H9 (cell line): ENCODE results near the gene PHAF1. TPM values are rescaled to one million over a fixed set of nuclear protein-coding genes. Genes with fewer than 3 reads are reported as not detected.

Experiments
- DNase-seq: peaks from one replicate; pipeline ENCODE4 v3.0.0-alpha.2; 2017
- H2AFZ ChIP-seq: one replicate; pipeline ENCODE4 v1.6.1; 2013; ENCODE audit warnings: mild to moderate bottlenecking, low read length, control low read depth, moderate library complexity
- H2AK5ac ChIP-seq: 2 replicates; pipeline ENCODE4 v1.6.1; 2013; ENCODE audit warnings: low read length, control low read depth, mixed read lengths; ENCODE audit not compliant: insufficient read length
- H2BK120ac ChIP-seq: one replicate; pipeline ENCODE4 v1.6.1; 2013; ENCODE audit warnings: low read depth, mild to moderate bottlenecking, low read length, control low read depth, inconsistent platforms; ENCODE audit not compliant: poor library complexity, severe bottlenecking
- H2BK12ac ChIP-seq: 2 replicates; pipeline ENCODE4 v1.6.1; 2013; ENCODE audit warnings: low read length, control low read depth, mixed read lengths, low read depth; ENCODE audit not compliant: insufficient read length
- H2BK15ac ChIP-seq: 2 replicates; pipeline ENCODE4 v1.6.1; 2013; ENCODE audit warnings: low read depth, low read length, control low read depth
- H2BK20ac ChIP-seq: one replicate; pipeline ENCODE4 v1.6.1; 2013; ENCODE audit warnings: low read depth, mild to moderate bottlenecking, low read length, control low read depth, inconsistent platforms; ENCODE audit not compliant: poor library complexity, severe bottlenecking
- H2BK5ac ChIP-seq: 2 replicates; pipeline ENCODE4 v1.6.1; 2013; ENCODE audit warnings: low read length, control low read depth, mixed read lengths; ENCODE audit not compliant: insufficient read length
- H3K14ac ChIP-seq: 2 replicates; pipeline ENCODE4 v1.6.1; 2013; ENCODE audit warnings: low read length, control low read depth; ENCODE audit not compliant: insufficient read depth
- H3K18ac ChIP-seq: 2 replicates; pipeline ENCODE4 v1.6.1; 2013; ENCODE audit warnings: low read depth, mild to moderate bottlenecking, mixed read lengths, low read length, control low read depth; ENCODE audit not compliant: insufficient read length
- H3K23ac ChIP-seq: 2 replicates; pipeline ENCODE4 v1.6.1; 2013; ENCODE audit warnings: low read length, control low read depth, mixed read lengths, low read depth; ENCODE audit not compliant: insufficient read length
- H3K23me2 ChIP-seq: 2 replicates; pipeline ENCODE4 v1.6.1; 2013; ENCODE audit warnings: low read depth, mild to moderate bottlenecking, mixed read lengths, low read length, control low read depth; ENCODE audit not compliant: insufficient read length, poor library complexity, severe bottlenecking
- H3K27ac ChIP-seq: 2 replicates; pipeline ENCODE4 v1.5.1; 2013; ENCODE audit warnings: low read length, control low read depth, mixed read lengths, low read depth; ENCODE audit not compliant: insufficient read length
- H3K27me3 ChIP-seq: 2 replicates; pipeline ENCODE4 v1.6.1; 2013; ENCODE audit warnings: low read length, control low read depth, inconsistent platforms; ENCODE audit not compliant: insufficient read depth
- H3K4ac ChIP-seq: 2 replicates; pipeline ENCODE4 v1.6.1; 2013; ENCODE audit warnings: low read depth, mild to moderate bottlenecking, control low read depth, inconsistent platforms, low read length, moderate library complexity
- H3K4me1 ChIP-seq: 2 replicates; pipeline ENCODE4 v1.6.1; 2013; ENCODE audit warnings: low read length, control low read depth, inconsistent platforms; ENCODE audit not compliant: insufficient read depth
- H3K4me2 ChIP-seq: 2 replicates; pipeline ENCODE4 v1.6.1; 2013; ENCODE audit warnings: low read length, control low read depth, mixed read lengths; ENCODE audit not compliant: insufficient read length, insufficient read depth
- H3K56ac ChIP-seq: 2 replicates; pipeline ENCODE4 v1.6.1; 2013; ENCODE audit warnings: low read depth, mild to moderate bottlenecking, mixed read lengths, low read length, control low read depth; ENCODE audit not compliant: insufficient read length
- H3K79me1 ChIP-seq: 2 replicates; pipeline ENCODE4 v1.6.1; 2013; ENCODE audit warnings: low read depth, mild to moderate bottlenecking, moderate library complexity, low read length, control low read depth, inconsistent platforms; ENCODE audit not compliant: insufficient read depth, poor library complexity, severe bottlenecking
- H3K79me2 ChIP-seq: 2 replicates; pipeline ENCODE4 v1.6.1; 2013; ENCODE audit warnings: low read length, control low read depth, inconsistent platforms; ENCODE audit not compliant: insufficient read depth
- H3K9ac ChIP-seq: 2 replicates; pipeline ENCODE4 v1.6.1; 2013; ENCODE audit warnings: low read length, control low read depth, mixed read lengths; ENCODE audit not compliant: insufficient read length; ENCODE audit errors: extremely low read depth
- H3K9me3 ChIP-seq: one replicate; pipeline ENCODE4 v1.6.1; 2013; ENCODE audit warnings: low read depth, low read length, inconsistent platforms; ENCODE audit not compliant: control insufficient read depth
- H3T11ph ChIP-seq: one replicate; pipeline ENCODE4 v1.6.1; 2013; ENCODE audit warnings: mild to moderate bottlenecking, low read length, control low read depth, inconsistent platforms
- H4K20me1 ChIP-seq: one replicate; pipeline ENCODE4 v1.6.1; 2013; ENCODE audit not compliant: control insufficient read depth, insufficient read length, insufficient read depth
- H4K5ac ChIP-seq: 2 replicates; pipeline ENCODE4 v1.6.1; 2013; ENCODE audit warnings: low read depth, mild to moderate bottlenecking, mixed read lengths, low read length, control low read depth; ENCODE audit not compliant: insufficient read length
- H4K8ac ChIP-seq: replicated peaks from 2 replicates; pipeline ENCODE4 v1.6.1; 2013; ENCODE audit warnings: low read length, control low read depth, mixed read lengths, low read depth; ENCODE audit not compliant: insufficient read length
- H4K91ac ChIP-seq: 2 replicates; pipeline ENCODE4 v1.6.1; 2013; ENCODE audit warnings: low read depth, mild to moderate bottlenecking, moderate library complexity, mixed read lengths, low read length, control low read depth; ENCODE audit not compliant: insufficient read length
- H3K27ac Mint-ChIP-seq, 3 experiments: 2 replicates in 2 of 3; 3 replicates in 1 of 3; pipeline ENCODE4 v1.8.0; 2020 to 2021; ENCODE audit warnings: mixed read lengths in 3 of 3, mild to moderate bottlenecking in 1 of 3, moderate library complexity in 1 of 3
- H3K27me3 Mint-ChIP-seq: 2 replicates; pipeline ENCODE4 v1.8.0; 2021; ENCODE audit warnings: low read depth, mild to moderate bottlenecking, moderate library complexity, mixed read lengths
- H3K36me3 Mint-ChIP-seq, 3 experiments: 2 replicates in 2 of 3; 3 replicates in 1 of 3; pipeline ENCODE4 v1.8.0; 2020 to 2021; ENCODE audit warnings: low read depth in 3 of 3, mixed read lengths in 3 of 3; ENCODE audit not compliant: insufficient read depth in 1 of 3
- H3K4me1 Mint-ChIP-seq, 2 experiments: 2 replicates each; pipeline ENCODE4 v1.8.0; 2020; ENCODE audit warnings: mixed read lengths in 2 of 2
- H3K4me3 Mint-ChIP-seq, 2 experiments: 2 replicates in 1 of 2; 3 replicates in 1 of 2; pipeline ENCODE4 v1.8.0; 2020 to 2021; ENCODE audit warnings: mild to moderate bottlenecking in 2 of 2, mixed read lengths in 2 of 2, moderate library complexity in 1 of 2
- H3K9me3 Mint-ChIP-seq, 2 experiments: 2 replicates in 1 of 2; 3 replicates in 1 of 2; pipeline ENCODE4 v1.8.0; 2020; ENCODE audit warnings: mild to moderate bottlenecking in 2 of 2, mixed read lengths in 2 of 2, moderate library complexity in 1 of 2
- WGBS: extraction: QIAGEN DNeasy Blood & Tissue Kit; methylation state at CpG from one replicate; pipeline ENCODE4 v1.1.7; 2013; ENCODE audit warnings: missing lambda C conversion rate, low lambda C conversion rate, mixed read lengths; ENCODE audit not compliant: insufficient read length; ENCODE audit errors: extremely low coverage; 5-methylcytosine and 5-hydroxymethylcytosine counted together
- total RNA-seq: library from RNA; stranded (reverse); gene quantifications from 2 replicates; pipeline ENCODE4 v1.2.1, GENCODE V29; 2021
- TF ChIP-seq, protein P1 (sequence below): fragments of 200-600 bp; sonication (generic); conservative IDR thresholded peaks from 3 replicates; pipeline ENCODE4 v1.8.0; 2021; ENCODE audit warnings: antibody characterized with exemption, mild to moderate bottlenecking

Gene PHAF1
- total RNA-seq, 1 experiment from 2014 or later: 18.8 TPM

GRCh38 chr16:67169011-67169451, 59.3 kb downstream of the PHAF1 start:
- Histone ChIP-seq H2BK20ac (no peak overlapping the region), H2BK15ac (no peak overlapping the region), H3K23me2 (peaks cover 13% of the 10 kb centered on the region), H3K18ac (no peak overlapping the region), H3K56ac (no peak overlapping the region), H3K9me3 (no peaks in the 10 kb centered on the region), H3K79me1 (no peaks in the 10 kb centered on the region), H2BK120ac (no peak overlapping the region), H3K4me1 (peaks cover 5% of the 10 kb centered on the region; the same call in 1 of the 2 replicates), H3K27ac (no peak overlapping the region), H3K14ac (no peak overlapping the region), H3K27me3 (peaks cover 72% of the 10 kb centered on the region), H4K91ac (no peak overlapping the region), H2AK5ac (no peak overlapping the region), H2AFZ (no peak overlapping the region), H3K4me2 (peak overlapping the region; percentile 60), H3T11ph (no peak overlapping the region), H3K79me2 (no peaks in the 10 kb centered on the region), H2BK12ac (no peak overlapping the region), H3K23ac (no peak overlapping the region), H4K5ac (no peak overlapping the region), H3K4ac (no peak overlapping the region), H2BK5ac (no peak overlapping the region), H3K9ac (no peak overlapping the region), H4K20me1 (no peaks in the 10 kb centered on the region), H4K8ac (no peak overlapping the region)
- H3K4me1 Mint-ChIP-seq: peaks cover 36 to 62% of the 10 kb centered on the region in 2 experiments
- peak overlapping the region; percentile 62 to 87 for H3K4me3 Mint-ChIP-seq
- WGBS: no CpG with 5 or more reads among the region's 9 CpGs
- H3K27me3 Mint-ChIP-seq: peaks cover 92% of the 10 kb centered on the region
- no peak overlapping the region for H3K27ac Mint-ChIP-seq
- TF ChIP-seq, protein P1, sequence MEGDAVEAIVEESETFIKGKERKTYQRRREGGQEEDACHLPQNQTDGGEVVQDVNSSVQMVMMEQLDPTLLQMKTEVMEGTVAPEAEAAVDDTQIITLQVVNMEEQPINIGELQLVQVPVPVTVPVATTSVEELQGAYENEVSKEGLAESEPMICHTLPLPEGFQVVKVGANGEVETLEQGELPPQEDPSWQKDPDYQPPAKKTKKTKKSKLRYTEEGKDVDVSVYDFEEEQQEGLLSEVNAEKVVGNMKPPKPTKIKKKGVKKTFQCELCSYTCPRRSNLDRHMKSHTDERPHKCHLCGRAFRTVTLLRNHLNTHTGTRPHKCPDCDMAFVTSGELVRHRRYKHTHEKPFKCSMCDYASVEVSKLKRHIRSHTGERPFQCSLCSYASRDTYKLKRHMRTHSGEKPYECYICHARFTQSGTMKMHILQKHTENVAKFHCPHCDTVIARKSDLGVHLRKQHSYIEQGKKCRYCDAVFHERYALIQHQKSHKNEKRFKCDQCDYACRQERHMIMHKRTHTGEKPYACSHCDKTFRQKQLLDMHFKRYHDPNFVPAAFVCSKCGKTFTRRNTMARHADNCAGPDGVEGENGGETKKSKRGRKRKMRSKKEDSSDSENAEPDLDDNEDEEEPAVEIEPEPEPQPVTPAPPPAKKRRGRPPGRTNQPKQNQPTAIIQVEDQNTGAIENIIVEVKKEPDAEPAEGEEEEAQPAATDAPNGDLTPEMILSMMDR: no peak
- peaks cover 0 to 3% of the 10 kb centered on the region in 2 experiments; a peak in 1 of 5 replicates for H3K9me3 Mint-ChIP-seq
- peaks cover 0 to 2% (median 0%) of the 10 kb centered on the region in 3 experiments; a peak in 1 of 7 replicates for H3K36me3 Mint-ChIP-seq
- DNase-seq: peak; percentile 77
